CD14-positive monocyte (primary cell): ENCODE measurements around the gene PLS1. TPM values are rescaled to one million over a fixed set of nuclear protein-coding genes. Genes with fewer than 3 reads are reported as not detected.
A peak's percentile ranks its signal among the peaks of the same experiment; 100 is the strongest.

Experiments used
- DNase-seq, 3 donors: peaks; one replicate each; pipeline ENCODE4 v3.0.0-alpha.2; 2011 to 2022
- H2AFZ ChIP-seq: 2 replicates; pipeline ENCODE4 v1.6.0; 2012; ENCODE audit warnings: mild to moderate bottlenecking, low read depth, low read length, inconsistent platforms; ENCODE audit not compliant: insufficient read depth, poor library complexity, severe bottlenecking
- H3K27ac ChIP-seq, 2 donors: 1 replicate in 1 of 2; 2 replicates in 1 of 2; pipeline ENCODE4 v1.5.1; 2012 to 2013; ENCODE audit warnings: low read length in 2 of 2, control low read depth in 1 of 2, inconsistent platforms in 1 of 2, low read depth in 1 of 2, mild to moderate bottlenecking in 1 of 2
- H3K27me3 ChIP-seq, 2 donors: one replicate each; pipeline versions ENCODE4 v1.6.0 to v1.6.1; 2011 to 2013; ENCODE audit warnings: low read length in 2 of 2; ENCODE audit not compliant: control insufficient read depth in 2 of 2, insufficient read depth in 2 of 2
- H3K36me3 ChIP-seq, 2 donors: replicated peaks in 1 of 2; 1 replicate in 1 of 2; 2 replicates in 1 of 2; pipeline versions ENCODE4 v1.5.1 to v1.6.1; 2012 to 2013; ENCODE audit warnings: low read length in 2 of 2, control low read depth in 1 of 2, inconsistent platforms in 1 of 2, mild to moderate bottlenecking in 1 of 2; ENCODE audit not compliant: insufficient read depth in 2 of 2, control insufficient read depth in 1 of 2
- H3K4me1 ChIP-seq, 2 donors: 1 replicate in 1 of 2; 2 replicates in 1 of 2; pipeline versions ENCODE4 v1.5.1 to v1.6.1; 2012 to 2013; ENCODE audit warnings: low read length in 2 of 2, control low read depth in 1 of 2, inconsistent platforms in 1 of 2, mild to moderate bottlenecking in 1 of 2, moderate library complexity in 1 of 2; ENCODE audit not compliant: insufficient read depth in 2 of 2, control insufficient read depth in 1 of 2
- H3K4me2 ChIP-seq: replicated peaks from 2 replicates; pipeline ENCODE3; 2012; ENCODE audit warnings: low read length, moderate library complexity, mild to moderate bottlenecking; ENCODE audit not compliant: poor library complexity, severe bottlenecking; ENCODE audit errors: extremely low read depth
- H3K4me3 ChIP-seq, 3 experiments: fragments of 200-600 bp in 1 of 3; sonication (generic) in 1 of 3; replicated peaks in 1 of 3; 1 replicate in 2 of 3; 2 replicates in 1 of 3; pipeline ENCODE4 v1.5.1; 2011 to 2013; ENCODE audit warnings: low read length in 3 of 3, mild to moderate bottlenecking in 3 of 3, control low read depth in 2 of 3, low read depth in 2 of 3, inconsistent platforms in 1 of 3, moderate library complexity in 1 of 3
- H3K79me2 ChIP-seq: 2 replicates; pipeline ENCODE4 v1.6.0; 2012; ENCODE audit warnings: mild to moderate bottlenecking, control low read depth, inconsistent platforms, low read length, moderate library complexity; ENCODE audit not compliant: insufficient read depth
- H3K9ac ChIP-seq: 2 replicates; pipeline ENCODE4 v1.6.0; 2017; ENCODE audit warnings: low read length, mild to moderate bottlenecking; ENCODE audit not compliant: insufficient read depth, poor library complexity, severe bottlenecking
- H3K9me3 ChIP-seq, 2 donors: replicated peaks in 1 of 2; 1 replicate in 1 of 2; 2 replicates in 1 of 2; pipeline versions ENCODE4 v1.5.1 to v1.6.1; 2012 to 2013; ENCODE audit warnings: low read length in 2 of 2, control low read depth in 1 of 2; ENCODE audit not compliant: control insufficient read depth in 1 of 2, insufficient read depth in 1 of 2
- H4K20me1 ChIP-seq: 2 replicates; pipeline ENCODE4 v1.6.0; 2012; ENCODE audit warnings: mild to moderate bottlenecking, low read length, control low read depth, moderate library complexity; ENCODE audit not compliant: insufficient read depth
- H3K27ac Mint-ChIP-seq, 7 donors: one replicate each; pipeline ENCODE4 v1.8.0; 2020; ENCODE audit warnings: mild to moderate bottlenecking in 7 of 7, mixed read lengths in 7 of 7, moderate library complexity in 6 of 7, inconsistent platforms in 2 of 7
- H3K27me3 Mint-ChIP-seq, 3 donors: one replicate each; pipeline ENCODE4 v1.8.0; 2021 to 2022; ENCODE audit warnings: low read depth in 3 of 3, mild to moderate bottlenecking in 3 of 3, mixed read lengths in 3 of 3, moderate library complexity in 3 of 3, inconsistent platforms in 1 of 3
- H3K36me3 Mint-ChIP-seq, 2 donors: one replicate each; pipeline ENCODE4 v1.8.0; 2020; ENCODE audit warnings: mixed read lengths in 2 of 2, inconsistent platforms in 1 of 2, mild to moderate bottlenecking in 1 of 2
- H3K4me1 Mint-ChIP-seq: one replicate; pipeline ENCODE4 v1.8.0; 2020; ENCODE audit warnings: mild to moderate bottlenecking, mixed read lengths
- H3K4me3 Mint-ChIP-seq, 2 donors: one replicate each; pipeline ENCODE4 v1.8.0; 2020; ENCODE audit warnings: mild to moderate bottlenecking in 2 of 2, mixed read lengths in 2 of 2, moderate library complexity in 1 of 2
- H3K9me3 Mint-ChIP-seq, 7 donors: one replicate each; pipeline ENCODE4 v1.8.0; 2020 to 2022; ENCODE audit warnings: mixed read lengths in 7 of 7, mild to moderate bottlenecking in 6 of 7, moderate library complexity in 6 of 7, inconsistent platforms in 2 of 7
- WGBS: methylation state at CpG from one replicate; pipeline ENCODE4 v1.1.5; 2013; ENCODE audit warnings: missing lambda C conversion rate; ENCODE audit not compliant: insufficient coverage; 5-methylcytosine and 5-hydroxymethylcytosine counted together
- intact Hi-C, 2 donors: fragments of 100-400 bp; cut with micrococcal nuclease; formaldehyde crosslinking; loops; one replicate each; pipeline versions ENCODE4 v1.15.0 to v1.15.1; 2023
- polyA plus RNA-seq, 3 donors: library from polyadenylated mRNA; depleted of rRNA in 1 of 3; unstranded in 2 of 3; stranded (reverse) in 1 of 3; fragments of 300-500 nt in 2 of 3; fragments of >200 nt in 1 of 3; fragmentation: Illumina TruSeq in 2 of 3; gene quantifications; 1 replicate in 2 of 3; 2 replicates in 1 of 3; pipeline ENCODE4 v1.2.3, GENCODE V29; 2012 to 2021
- TF ChIP-seq, protein P1 (sequence below): fragments of 200-600 bp; IDR thresholded peaks from one replicate; pipeline ENCODE4 v1.8.0; 2022; ENCODE audit warnings: antibody characterized with exemption, mild to moderate bottlenecking

Gene PLS1
- polyA plus RNA-seq, 3 donors, result 0.09 to 0.17 TPM; not detected in 1

DNA sequence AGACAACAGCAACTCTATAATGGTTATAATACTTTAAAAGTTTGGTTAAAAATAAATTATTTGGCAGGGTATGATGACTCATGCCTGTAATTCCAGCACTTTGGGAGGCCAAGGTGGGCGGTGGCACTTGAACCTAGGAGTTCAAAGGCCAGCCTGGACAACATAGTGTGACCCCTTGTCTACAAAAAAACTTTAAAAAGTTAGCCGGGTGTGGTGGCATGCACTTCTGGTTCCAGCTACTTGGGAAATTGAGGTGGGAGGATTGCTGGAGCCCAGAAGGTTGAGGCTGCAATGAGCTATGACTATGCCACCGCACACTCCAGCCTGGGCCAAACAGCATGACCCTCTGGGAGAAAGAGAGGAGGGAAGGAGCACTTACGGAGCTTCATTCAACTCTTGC is 119.9 kb downstream of the PLS1 start:
- Mint-ChIP-seq H3K27ac (no peak overlapping the region), H3K4me3 (no peak overlapping the region), H3K36me3 (no peaks in the 10 kb centered on the region), H3K27me3 (peaks cover 3 to 5% (median 4%) of the 10 kb centered on the region in 3 donors), H3K4me1 (peaks cover 3% of the 10 kb centered on the region), H3K9me3 (no peaks in the 10 kb centered on the region)
- Histone ChIP-seq H4K20me1 (no peaks in the 10 kb centered on the region), H2AFZ (no peak overlapping the region), H3K9me3 (no peaks in the 10 kb centered on the region), H3K27me3 (no peaks in the 10 kb centered on the region), H3K4me3 (no peak overlapping the region), H3K36me3 (no peaks in the 10 kb centered on the region), H3K4me1 (no peaks in the 10 kb centered on the region), H3K4me2 (no peak overlapping the region), H3K79me2 (no peaks in the 10 kb centered on the region), H3K27ac (no peak overlapping the region), H3K9ac (no peak overlapping the region)
- 100% methylated on average over 1 of the region's 4 CpGs for WGBS
- DNase-seq, result no peak
- TF ChIP-seq, protein P1, sequence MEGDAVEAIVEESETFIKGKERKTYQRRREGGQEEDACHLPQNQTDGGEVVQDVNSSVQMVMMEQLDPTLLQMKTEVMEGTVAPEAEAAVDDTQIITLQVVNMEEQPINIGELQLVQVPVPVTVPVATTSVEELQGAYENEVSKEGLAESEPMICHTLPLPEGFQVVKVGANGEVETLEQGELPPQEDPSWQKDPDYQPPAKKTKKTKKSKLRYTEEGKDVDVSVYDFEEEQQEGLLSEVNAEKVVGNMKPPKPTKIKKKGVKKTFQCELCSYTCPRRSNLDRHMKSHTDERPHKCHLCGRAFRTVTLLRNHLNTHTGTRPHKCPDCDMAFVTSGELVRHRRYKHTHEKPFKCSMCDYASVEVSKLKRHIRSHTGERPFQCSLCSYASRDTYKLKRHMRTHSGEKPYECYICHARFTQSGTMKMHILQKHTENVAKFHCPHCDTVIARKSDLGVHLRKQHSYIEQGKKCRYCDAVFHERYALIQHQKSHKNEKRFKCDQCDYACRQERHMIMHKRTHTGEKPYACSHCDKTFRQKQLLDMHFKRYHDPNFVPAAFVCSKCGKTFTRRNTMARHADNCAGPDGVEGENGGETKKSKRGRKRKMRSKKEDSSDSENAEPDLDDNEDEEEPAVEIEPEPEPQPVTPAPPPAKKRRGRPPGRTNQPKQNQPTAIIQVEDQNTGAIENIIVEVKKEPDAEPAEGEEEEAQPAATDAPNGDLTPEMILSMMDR, result no peak
- intact Hi-C loops, result no loop called here

DNA sequence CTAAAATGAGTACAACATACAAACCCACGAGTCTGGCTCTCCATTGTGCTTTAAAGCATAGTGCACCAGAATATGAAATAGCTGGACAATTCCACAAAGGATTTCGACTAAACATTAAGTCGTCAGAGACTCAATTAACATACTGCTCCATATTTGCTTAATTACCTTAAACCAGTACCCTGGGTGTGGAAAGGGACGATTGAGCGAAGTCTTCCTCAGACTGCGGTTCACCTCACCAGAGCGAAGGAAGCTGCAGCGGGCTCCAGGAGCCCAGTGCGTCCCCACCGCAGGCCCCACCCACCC is 127.4 kb downstream of the PLS1 start:
- Mint-ChIP-seq H3K27me3 (peaks cover 43 to 67% (median 51%) of the 10 kb centered on the region in 3 donors), H3K9me3 (peaks cover 3 to 11% (median 4%) of the 10 kb centered on the region in 7 donors), H3K4me1 (peaks cover 9% of the 10 kb centered on the region), H3K27ac (peak overlapping the region in 1 of 7 donors; percentile 51), H3K4me3 (peak overlapping the region; percentile 85 to 92), H3K36me3 (no peaks in the 10 kb centered on the region)
- peak overlapping the region; percentile 83 for H2AFZ ChIP-seq
- H3K27ac ChIP-seq, result no peak overlapping the region
- H3K79me2 ChIP-seq, result no peaks in the 10 kb centered on the region
- H3K9ac ChIP-seq, result no peak overlapping the region
- H3K27me3 ChIP-seq, result peaks cover 30 to 38% of the 10 kb centered on the region in 2 donors
- intact Hi-C loops, result no loop called here
- DNase-seq, result no peak
- TF ChIP-seq, protein P1, result no peak
- H4K20me1 ChIP-seq, result no peaks in the 10 kb centered on the region
- peak overlapping the region in 2 of 3 experiments; percentile 51 to 75 for H3K4me3 ChIP-seq
- peak overlapping the region; percentile 80 for H3K4me2 ChIP-seq
- H3K9me3 ChIP-seq, result peaks cover 0 to 10% of the 10 kb centered on the region in 2 donors
- H3K36me3 ChIP-seq, result no peaks in the 10 kb centered on the region
- peaks cover 8 to 12% of the 10 kb centered on the region in 2 donors for H3K4me1 ChIP-seq
- no CpG with 5 or more reads among the region's 10 CpGs for WGBS
